ENCODE results near the gene COMMD8. TPM values are rescaled to one million over a fixed set of nuclear protein-coding genes. Genes with fewer than 3 reads are reported as not detected.

The COMMD8 gene
- total RNA-seq, 4 donors from 2014 or later = 9.0 to 13.5 (median 10.5) TPM

GRCh38 chr4:47474799-47475198 is 11.3 kb upstream of the COMMD8 start:
- WGBS, 2 donors = 72 to 81% methylated on average over 4 of the region's 4 CpGs
- H3K4me1 ChIP-seq = no peaks in the 10 kb centered on the region
- DNase-seq (ENCODE audit: low spot score in 2 of 2) = no peak
- no peaks in the 10 kb centered on the region for H3K9me3 ChIP-seq
- H3K27ac ChIP-seq = no peak overlapping the region
- H3K36me3 ChIP-seq = no peaks in the 10 kb centered on the region
- TF ChIP-seq POLR2A (IDR thresholded peaks at IDR 0.05) = no peak
- TF ChIP-seq EP300 (IDR thresholded peaks at IDR 0.05) = no peak
- TF ChIP-seq CTCF (IDR thresholded peaks at IDR 0.05) = no peak
- no peaks in the 10 kb centered on the region for H3K27me3 ChIP-seq
- H3K4me3 ChIP-seq = no peak overlapping the region

GRCh38 chr4:47473141-47473750 is 9.7 kb upstream of the COMMD8 start:
- H3K36me3 ChIP-seq = no peaks in the 10 kb centered on the region
- no peaks in the 10 kb centered on the region for H3K27me3 ChIP-seq
- no peak overlapping the region for H3K4me3 ChIP-seq
- H3K27ac ChIP-seq = no peak overlapping the region
- no peak for DNase-seq (ENCODE audit: low spot score in 2 of 2)
- H3K4me1 ChIP-seq = no peaks in the 10 kb centered on the region
- no peak for TF ChIP-seq CTCF (IDR thresholded peaks at IDR 0.05)
- WGBS, 2 donors = 85 to 91% methylated on average over 3 of the region's 3 CpGs
- H3K9me3 ChIP-seq = no peaks in the 10 kb centered on the region

- no peak for TF ChIP-seq CTCF (IDR thresholded peaks at IDR 0.05)
- no peak for TF ChIP-seq EP300 (IDR thresholded peaks at IDR 0.05)
- TF ChIP-seq POLR2A (IDR thresholded peaks at IDR 0.05) = no peak
- H3K9me3 ChIP-seq = no peaks in the 10 kb centered on the region
- no peaks in the 10 kb centered on the region for H3K36me3 ChIP-seq
- no peaks in the 10 kb centered on the region for H3K27me3 ChIP-seq
- H3K4me3 ChIP-seq = no peak overlapping the region
- DNase-seq (ENCODE audit: low spot score in 2 of 2) = no peak
- WGBS, 2 donors = 77 to 82% methylated on average over 2 of the region's 2 CpGs
- H3K4me1 ChIP-seq = no peaks in the 10 kb centered on the region
- no peak overlapping the region for H3K27ac ChIP-seq
Observed at GRCh38 chr4:47471591-47471990, 8.1 kb upstream of the COMMD8 start.

- Histone ChIP-seq H3K4me1 (no peaks in the 10 kb centered on the region), H3K27ac (no peak overlapping the region), H3K4me3 (no peak overlapping the region), H3K27me3 (no peaks in the 10 kb centered on the region), H3K9me3 (no peaks in the 10 kb centered on the region), H3K36me3 (no peaks in the 10 kb centered on the region)
- 60% methylated on average over 4 of the region's 4 CpGs for WGBS, 2 donors
- DNase-seq (ENCODE audit: low spot score in 2 of 2) = no peak
- TF ChIP-seq CTCF (IDR thresholded peaks at IDR 0.05) = no peak
- TF ChIP-seq POLR2A (IDR thresholded peaks at IDR 0.05) = no peak
- TF ChIP-seq EP300 (IDR thresholded peaks at IDR 0.05) = no peak
Observed at GRCh38 chr4:47471064-47471463, 7.6 kb upstream of the COMMD8 start.

- 69 to 75% methylated on average over 3 of the region's 3 CpGs for WGBS, 2 donors
- Histone ChIP-seq H3K36me3 (no peaks in the 10 kb centered on the region), H3K9me3 (no peaks in the 10 kb centered on the region), H3K4me1 (no peaks in the 10 kb centered on the region), H3K4me3 (no peak overlapping the region), H3K27ac (no peak overlapping the region), H3K27me3 (no peaks in the 10 kb centered on the region)
- DNase-seq (ENCODE audit: low spot score in 2 of 2) = no peak
- TF ChIP-seq POLR2A (IDR thresholded peaks at IDR 0.05) = no peak
- no peak for TF ChIP-seq CTCF (IDR thresholded peaks at IDR 0.05)
- TF ChIP-seq EP300 (IDR thresholded peaks at IDR 0.05) = no peak
Observed at GRCh38 chr4:47469951-47470350, 6.4 kb upstream of the COMMD8 start.
